Astrocyte (in vitro differentiated cells and primary cell): ENCODE data around the gene ENPEP. TPM values are rescaled to one million over a fixed set of nuclear protein-coding genes. Genes with fewer than 3 reads are reported as not detected.

Source experiments
- DNase-seq: peaks from one replicate; pipeline ENCODE4 v3.0.0-alpha.2; 2010; ENCODE audit warnings: low read depth
- FAIRE-seq: peaks from 2 replicates; lab custom pipeline; 2011; peaks lifted over from hg19 to GRCh38; lab: Jason Lieb, UNC
- H2AFZ ChIP-seq: 2 replicates; pipeline ENCODE4 v1.6.0; 2012; ENCODE audit warnings: low read depth, low read length, inconsistent platforms
- H3K27ac ChIP-seq: 2 replicates; pipeline ENCODE4 v1.5.1; 2011; ENCODE audit warnings: low read depth, low read length, inconsistent platforms
- H3K27me3 ChIP-seq: 2 replicates; pipeline ENCODE4 v1.6.0; 2011; ENCODE audit warnings: low read length, inconsistent platforms; ENCODE audit not compliant: insufficient read depth
- H3K36me3 ChIP-seq: 2 replicates; pipeline ENCODE4 v1.5.1; 2011; ENCODE audit warnings: low read length, inconsistent platforms; ENCODE audit not compliant: insufficient read depth
- H3K4me1 ChIP-seq: 2 replicates; pipeline ENCODE4 v1.5.1; 2011; ENCODE audit warnings: low read length, inconsistent platforms; ENCODE audit not compliant: insufficient read depth
- H3K4me2 ChIP-seq: 2 replicates; pipeline ENCODE4 v1.6.0; 2012; ENCODE audit warnings: low read length, inconsistent platforms
- H3K4me3 ChIP-seq: 2 replicates; pipeline ENCODE4 v1.5.1; 2011; ENCODE audit warnings: low read depth, mild to moderate bottlenecking, low read length, inconsistent platforms; ENCODE audit not compliant: insufficient read depth
- H3K79me2 ChIP-seq: 2 replicates; pipeline ENCODE4 v1.6.0; 2012; ENCODE audit warnings: mild to moderate bottlenecking, low read length, inconsistent platforms; ENCODE audit not compliant: insufficient read depth
- H3K9ac ChIP-seq: 2 replicates; pipeline ENCODE4 v1.6.0; 2012; ENCODE audit warnings: mild to moderate bottlenecking, low read length, inconsistent platforms
- H3K9me3 ChIP-seq: 2 replicates; pipeline ENCODE4 v1.5.1; 2012; ENCODE audit warnings: low read depth, mild to moderate bottlenecking, low read length, inconsistent platforms; ENCODE audit not compliant: insufficient read depth
- H4K20me1 ChIP-seq: 2 replicates; pipeline ENCODE4 v1.6.0; 2012; ENCODE audit warnings: low read length, inconsistent platforms; ENCODE audit not compliant: insufficient read depth
- H3K27ac Mint-ChIP-seq: one replicate; pipeline ENCODE4 v1.8.0; 2021; ENCODE audit warnings: mild to moderate bottlenecking, mixed read lengths; ENCODE audit not compliant: unreplicated experiment
- H3K27me3 Mint-ChIP-seq: one replicate; pipeline ENCODE4 v1.8.0; 2021; ENCODE audit warnings: low read depth, mixed read lengths; ENCODE audit not compliant: unreplicated experiment
- H3K36me3 Mint-ChIP-seq: one replicate; pipeline ENCODE4 v1.8.0; 2021; ENCODE audit warnings: low read depth, mixed read lengths; ENCODE audit not compliant: unreplicated experiment
- H3K4me1 Mint-ChIP-seq: one replicate; pipeline ENCODE4 v1.8.0; 2021; ENCODE audit warnings: low read depth, mixed read lengths; ENCODE audit not compliant: unreplicated experiment
- H3K4me3 Mint-ChIP-seq: one replicate; pipeline ENCODE4 v1.8.0; 2021; ENCODE audit warnings: mild to moderate bottlenecking, moderate library complexity, mixed read lengths; ENCODE audit not compliant: unreplicated experiment
- H3K9me3 Mint-ChIP-seq: one replicate; pipeline ENCODE4 v1.8.0; 2021; ENCODE audit warnings: mild to moderate bottlenecking, mixed read lengths; ENCODE audit not compliant: unreplicated experiment
- EZH2 ChIP-seq: IDR thresholded peaks from 2 replicates; pipeline ENCODE4 v1.6.1; 2012; ENCODE audit warnings: mild to moderate bottlenecking, low read length, inconsistent platforms; ENCODE audit not compliant: insufficient read depth
- total RNA-seq: library from RNA; stranded (reverse); gene quantifications from 2 replicates; pipeline ENCODE4 v1.2.1, GENCODE V29; 2021
- TF ChIP-seq, protein P1 (sequence below): IDR thresholded peaks from 2 replicates; pipeline ENCODE4 v1.5.1; 2011; ENCODE audit warnings: low read depth, mild to moderate bottlenecking, inconsistent platforms, low read length, moderate library complexity; ENCODE audit not compliant: insufficient read depth

The ENPEP gene
- total RNA-seq, 1 donor from 2014 or later, result 1.7 TPM

DNA sequence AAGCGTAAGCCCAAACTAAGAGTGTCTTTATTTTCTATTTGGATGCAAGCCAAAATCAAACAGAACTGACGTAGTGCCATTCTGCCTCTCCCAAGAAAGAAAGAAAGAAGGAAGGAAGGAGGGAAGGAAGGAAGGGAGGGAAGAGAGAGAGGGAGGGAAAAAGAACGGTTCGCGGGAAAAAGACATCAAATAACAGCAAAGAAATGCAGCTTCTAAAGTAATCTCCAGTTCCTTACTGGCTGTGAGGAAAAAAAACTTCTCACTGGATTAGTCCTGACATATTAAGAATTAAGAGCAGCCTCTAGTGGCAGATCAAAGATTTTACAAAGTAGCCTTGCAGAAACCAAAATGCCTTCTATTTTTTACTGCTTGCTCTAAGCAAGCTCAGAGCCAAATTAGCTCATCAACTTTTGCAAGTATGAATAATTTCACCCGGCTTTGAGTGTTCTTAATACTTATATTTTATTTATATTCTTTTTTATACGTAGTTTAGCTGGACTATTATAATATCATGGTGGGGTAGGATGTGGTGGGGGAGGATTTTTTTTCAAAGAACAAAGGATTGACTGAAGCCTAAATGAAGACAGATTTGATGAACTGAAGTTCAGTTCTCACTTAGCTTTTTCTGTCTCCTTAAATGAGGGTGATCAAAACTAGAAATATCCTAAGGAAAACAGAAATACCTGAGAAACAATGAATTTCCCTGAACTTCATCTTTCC lies 110.3 kb downstream of the ENPEP start:
- Histone ChIP-seq H3K9ac (peak overlapping the region; percentile 55), H3K4me2 (peak overlapping the region; percentile 87), H4K20me1 (no peaks in the 10 kb centered on the region), H3K4me3 (peak overlapping the region; percentile 53), H2AFZ (peak overlapping the region; percentile 77), H3K36me3 (no peaks in the 10 kb centered on the region), H3K27me3 (no peaks in the 10 kb centered on the region), H3K27ac (no peak overlapping the region), H3K79me2 (no peaks in the 10 kb centered on the region), H3K9me3 (no peaks in the 10 kb centered on the region), H3K4me1 (no peaks in the 10 kb centered on the region)
- Mint-ChIP-seq H3K36me3 (no peaks in the 10 kb centered on the region), H3K4me1 (no peaks in the 10 kb centered on the region), H3K9me3 (no peaks in the 10 kb centered on the region), H3K27me3 (peaks cover 1% of the 10 kb centered on the region), H3K27ac (no peak overlapping the region), H3K4me3 (no peak overlapping the region)
- TF ChIP-seq, protein P1, sequence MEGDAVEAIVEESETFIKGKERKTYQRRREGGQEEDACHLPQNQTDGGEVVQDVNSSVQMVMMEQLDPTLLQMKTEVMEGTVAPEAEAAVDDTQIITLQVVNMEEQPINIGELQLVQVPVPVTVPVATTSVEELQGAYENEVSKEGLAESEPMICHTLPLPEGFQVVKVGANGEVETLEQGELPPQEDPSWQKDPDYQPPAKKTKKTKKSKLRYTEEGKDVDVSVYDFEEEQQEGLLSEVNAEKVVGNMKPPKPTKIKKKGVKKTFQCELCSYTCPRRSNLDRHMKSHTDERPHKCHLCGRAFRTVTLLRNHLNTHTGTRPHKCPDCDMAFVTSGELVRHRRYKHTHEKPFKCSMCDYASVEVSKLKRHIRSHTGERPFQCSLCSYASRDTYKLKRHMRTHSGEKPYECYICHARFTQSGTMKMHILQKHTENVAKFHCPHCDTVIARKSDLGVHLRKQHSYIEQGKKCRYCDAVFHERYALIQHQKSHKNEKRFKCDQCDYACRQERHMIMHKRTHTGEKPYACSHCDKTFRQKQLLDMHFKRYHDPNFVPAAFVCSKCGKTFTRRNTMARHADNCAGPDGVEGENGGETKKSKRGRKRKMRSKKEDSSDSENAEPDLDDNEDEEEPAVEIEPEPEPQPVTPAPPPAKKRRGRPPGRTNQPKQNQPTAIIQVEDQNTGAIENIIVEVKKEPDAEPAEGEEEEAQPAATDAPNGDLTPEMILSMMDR, result peak; percentile 72
- no peak for TF ChIP-seq EZH2
- DNase-seq (peak; percentile 65), FAIRE-seq (peak; percentile 90)

DNA sequence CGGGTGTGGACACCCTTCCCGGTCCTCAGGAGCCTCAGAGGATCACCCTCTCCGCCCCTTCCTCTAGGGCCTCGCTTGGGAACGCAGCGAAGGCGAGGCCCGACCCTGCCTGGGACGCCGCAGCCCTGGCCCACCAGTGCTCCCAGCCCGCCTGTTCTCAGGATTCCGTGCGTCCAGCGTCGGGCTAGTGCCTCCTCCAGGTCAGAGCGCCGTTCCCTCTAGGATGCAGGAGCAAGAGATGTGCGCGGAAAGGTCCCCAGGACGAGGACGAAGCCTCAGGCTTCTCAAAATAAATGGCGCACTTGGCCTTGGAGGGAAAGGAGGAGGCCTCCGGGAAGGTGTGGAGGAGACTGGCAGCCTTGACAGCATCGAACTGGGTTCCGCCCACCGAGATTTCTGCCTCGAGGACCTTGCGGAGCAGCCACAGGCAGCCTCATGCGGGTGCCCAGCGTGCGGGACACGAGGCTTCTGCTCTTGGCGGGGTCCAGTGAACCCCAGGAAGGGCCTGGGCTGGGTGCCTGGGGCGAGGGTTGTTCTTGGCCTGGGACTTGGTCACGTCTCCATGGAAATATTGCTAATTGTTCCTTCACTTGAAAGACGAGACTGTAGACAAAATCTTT lies 111.8 kb downstream of the ENPEP start:
- no peak overlapping the region for H2AFZ ChIP-seq

More for the DNA sequence above, 111.8 kb downstream of the ENPEP start:
- no peak overlapping the region for H3K4me3 ChIP-seq
- H3K4me1 ChIP-seq, result no peaks in the 10 kb centered on the region
- H3K27ac Mint-ChIP-seq, result no peak overlapping the region
- no peaks in the 10 kb centered on the region for H3K27me3 ChIP-seq
- FAIRE-seq, result no peak
- H3K27me3 Mint-ChIP-seq, result no peaks in the 10 kb centered on the region
- H3K4me3 Mint-ChIP-seq, result no peak overlapping the region
- TF ChIP-seq, protein P1, result no peak
- no peak for TF ChIP-seq EZH2
- no peak overlapping the region for H3K4me2 ChIP-seq
- H3K36me3 Mint-ChIP-seq, result no peaks in the 10 kb centered on the region
- H3K9me3 ChIP-seq, result no peaks in the 10 kb centered on the region
- H3K27ac ChIP-seq, result no peak overlapping the region
- no peaks in the 10 kb centered on the region for H3K9me3 Mint-ChIP-seq
- no peaks in the 10 kb centered on the region for H4K20me1 ChIP-seq
- H3K4me1 Mint-ChIP-seq, result no peaks in the 10 kb centered on the region
- H3K79me2 ChIP-seq, result no peaks in the 10 kb centered on the region
- no peaks in the 10 kb centered on the region for H3K36me3 ChIP-seq
- no peak for DNase-seq
- H3K9ac ChIP-seq, result no peak overlapping the region
